Endothelial cell of umbilical vein (primary cell): ENCODE data around the gene SHKBP1. TPM values are rescaled to one million over a fixed set of nuclear protein-coding genes. Genes with fewer than 3 reads are reported as not detected.

Experiments used
- BruUV-seq: library from RNA; stranded (reverse); fragments of 400-500 nt; replicated peaks from 2 replicates; lab custom pipeline; 2021; lab: Mats Ljungman, UMichigan
- CTCF ChIA-PET: fragments of 300-600, 350-600 bp; sonication (Branson Sonifier 250); formaldehyde crosslinking; loops from one replicate; lab custom pipeline; 2021; ENCODE audit warnings: antibody characterized with exemption, inconsistent platforms; lab: Charles Lee
- POLR2A ChIA-PET: fragments of 300-600, 350-600 bp; sonication (Branson Sonifier 250); formaldehyde crosslinking; loops from one replicate; lab custom pipeline; 2021; ENCODE audit warnings: antibody characterized with exemption, inconsistent platforms; lab: Charles Lee
- DNase-seq: peaks from one replicate; pipeline ENCODE4 v3.0.0-alpha.2; 2011; ENCODE audit warnings: low read depth, low spot score
- FAIRE-seq: peaks from 2 replicates; lab custom pipeline; 2011; peaks lifted over from hg19 to GRCh38; lab: Jason Lieb, UNC
- H2AFZ ChIP-seq: 2 replicates; pipeline ENCODE4 v1.6.0; 2012; ENCODE audit warnings: low read depth, low read length, control low read depth, inconsistent platforms
- H3K27ac ChIP-seq: 2 replicates; pipeline ENCODE4 v1.5.1; 2011; ENCODE audit warnings: low read depth, mild to moderate bottlenecking, control low read depth, low read length, moderate library complexity; ENCODE audit not compliant: insufficient read depth
- H3K27me3 ChIP-seq, 2 experiments: 2 replicates each; pipeline versions ENCODE4 v1.6.0 to v1.6.1; 2011; ENCODE audit warnings: low read length in 2 of 2, mixed read lengths in 1 of 2; ENCODE audit not compliant: control insufficient read depth in 2 of 2, insufficient read depth in 2 of 2
- H3K36me3 ChIP-seq, 2 experiments: 2 replicates in 1 of 2; 3 replicates in 1 of 2; pipeline ENCODE4 v1.5.1; 2011; ENCODE audit warnings: low read length in 2 of 2, mild to moderate bottlenecking in 1 of 2, moderate library complexity in 1 of 2; ENCODE audit not compliant: control insufficient read depth in 2 of 2, insufficient read depth in 2 of 2; ENCODE audit errors: extremely low read depth in 1 of 2
- H3K4me1 ChIP-seq: 3 replicates; pipeline ENCODE4 v1.5.1; 2011; ENCODE audit warnings: mild to moderate bottlenecking, low read length; ENCODE audit not compliant: control insufficient read depth, insufficient read depth; ENCODE audit errors: extremely low read depth
- H3K4me2 ChIP-seq: 2 replicates; pipeline ENCODE4 v1.6.1; 2011; ENCODE audit warnings: low read length, control low read depth, mixed read lengths; ENCODE audit not compliant: insufficient read depth
- H3K4me3 ChIP-seq, 3 experiments: fragments of 200-600 bp in 1 of 3; sonication (generic), shearing (Covaris generic) in 1 of 3; replicated peaks in 1 of 3; 2 replicates each; pipeline ENCODE4 v1.5.1; 2011 to 2016; ENCODE audit warnings: control low read depth in 3 of 3, low read length in 3 of 3, mild to moderate bottlenecking in 2 of 3, inconsistent platforms in 1 of 3, low read depth in 1 of 3, moderate library complexity in 1 of 3; ENCODE audit not compliant: insufficient read depth in 1 of 3
- H3K79me2 ChIP-seq: 2 replicates; pipeline ENCODE4 v1.6.0; 2012; ENCODE audit warnings: low read length, inconsistent platforms; ENCODE audit not compliant: control insufficient read depth, insufficient read depth
- H3K9ac ChIP-seq: replicated peaks from 2 replicates; pipeline ENCODE3; 2011; ENCODE audit warnings: low read length, control low read depth; ENCODE audit not compliant: insufficient read depth; ENCODE audit errors: extremely low read depth
- H3K9me1 ChIP-seq: replicated peaks from 3 replicates; pipeline ENCODE4 v1.6.0; 2011; ENCODE audit warnings: mild to moderate bottlenecking, low read length; ENCODE audit not compliant: control insufficient read depth, insufficient read depth; ENCODE audit errors: extremely low read depth
- H3K9me3 ChIP-seq: replicated peaks from 2 replicates; pipeline ENCODE4 v1.5.1; 2012; ENCODE audit warnings: low read length, inconsistent platforms; ENCODE audit not compliant: control insufficient read depth, insufficient read depth
- H4K20me1 ChIP-seq: replicated peaks from 2 replicates; pipeline ENCODE3; 2011; ENCODE audit warnings: mild to moderate bottlenecking, low read length; ENCODE audit not compliant: control insufficient read depth, insufficient read depth; ENCODE audit errors: extremely low read depth
- EZH2 ChIP-seq: IDR thresholded peaks from 2 replicates; pipeline ENCODE4 v1.6.1; 2012; ENCODE audit warnings: borderline replicate concordance, low read depth, mild to moderate bottlenecking, moderate library complexity, low read length, inconsistent platforms; ENCODE audit not compliant: severe bottlenecking
- FOS ChIP-seq: IDR thresholded peaks from 2 replicates; pipeline ENCODE4 v1.6.1; 2011; ENCODE audit warnings: mild to moderate bottlenecking, low read length, moderate library complexity, borderline replicate concordance; ENCODE audit not compliant: insufficient read depth
- GATA2 ChIP-seq: IDR thresholded peaks from 2 replicates; pipeline ENCODE4 v1.7.0; 2011; ENCODE audit warnings: low read depth, mild to moderate bottlenecking, moderate library complexity, mixed read lengths, low read length; ENCODE audit not compliant: insufficient read length, insufficient read depth
- JUN ChIP-seq: IDR thresholded peaks from 2 replicates; pipeline ENCODE4 v1.6.1; 2011; ENCODE audit warnings: borderline replicate concordance, low read depth; ENCODE audit not compliant: insufficient read length, insufficient read depth
- MYC ChIP-seq: IDR thresholded peaks from one replicate; pipeline ENCODE4 v1.6.1; 2011; ENCODE audit warnings: mild to moderate bottlenecking, low read depth, low read length
- POLR2A ChIP-seq: IDR thresholded peaks from 2 replicates; pipeline ENCODE4 v1.6.1; 2012; ENCODE audit warnings: low read depth, mild to moderate bottlenecking, control low read depth, low read length
- POLR2AphosphoS5 ChIP-seq: IDR thresholded peaks from 2 replicates; pipeline ENCODE4 v1.6.1; 2012; ENCODE audit warnings: low read depth, mild to moderate bottlenecking, control low read depth, low read length, moderate library complexity; ENCODE audit not compliant: insufficient read depth
- dilution Hi-C: fragments of 300-500 bp; cut with MboI; formaldehyde crosslinking; loops from one replicate; pipeline ENCODE4 v1.15.0; 2019; ENCODE audit warnings: low sequenced_read_pairs; ENCODE audit not compliant: extremely low pct_ligation_motif_present
- intact Hi-C: fragments of 100-400 bp; cut with micrococcal nuclease; formaldehyde crosslinking; loops from one replicate; pipeline ENCODE4 v1.10.0; 2022
- polyA plus RNA-seq, 4 experiments: library from polyadenylated mRNA; depleted of rRNA in 3 of 4; stranded (reverse) in 3 of 4; unstranded in 1 of 4; fragments of >200 nt; gene quantifications; 2 replicates each; pipeline versions ENCODE4 v1.2.1 to v1.2.3, GENCODE V29; 2011 to 2012; ENCODE audit warnings: missing spikeins in 1 of 4
- total RNA-seq: library from RNA; stranded (reverse); gene quantifications from 2 replicates; pipeline ENCODE4 v1.2.3, GENCODE V29; 2021
- TF ChIP-seq, protein P1 (sequence below), 2 donors: IDR thresholded peaks; 1 replicate in 1 of 2; 2 replicates in 1 of 2; pipeline ENCODE4 v1.5.1; 2011; ENCODE audit warnings: low read length in 2 of 2, mild to moderate bottlenecking in 2 of 2, moderate library complexity in 2 of 2, control low read depth in 1 of 2, inconsistent platforms in 1 of 2, low read depth in 1 of 2; ENCODE audit not compliant: insufficient read depth in 1 of 2; ENCODE audit errors: extremely low read depth in 1 of 2
- TF ChIP-seq, protein P2 (sequence below): IDR thresholded peaks from 2 replicates; pipeline ENCODE4 v1.6.1; 2011; ENCODE audit not compliant: insufficient read depth, insufficient read length

The SHKBP1 gene
- total and polyA plus RNA-seq, 2 donors (not counting 3 experiments of a cell fraction or from before 2014, with no cell fraction given) = 106 to 113 TPM

GRCh38 chr19:40578442-40578908 is 1.8 kb downstream of the SHKBP1 start:
- Histone ChIP-seq H3K4me2 (no peak overlapping the region), H2AFZ (no peak overlapping the region), H3K36me3 (peaks cover 6 to 13% of the 10 kb centered on the region in 2 experiments), H3K9me1 (no peaks in the 10 kb centered on the region), H3K4me1 (peaks cover 9% of the 10 kb centered on the region), H4K20me1 (no peaks in the 10 kb centered on the region), H3K9ac (no peak overlapping the region), H3K27ac (no peak overlapping the region), H3K79me2 (peaks cover 2% of the 10 kb centered on the region), H3K9me3 (no peaks in the 10 kb centered on the region), H3K4me3 (no peak overlapping the region), H3K27me3 (no peaks in the 10 kb centered on the region)
- FAIRE-seq (peak; percentile 82), DNase-seq (peak; percentile 28)
- no TSS peak for BruUV-seq
- no peak for TF ChIP-seq POLR2AphosphoS5
- TF ChIP-seq POLR2A = no peak
- no peak for TF ChIP-seq MYC
- TF ChIP-seq, protein P1, sequence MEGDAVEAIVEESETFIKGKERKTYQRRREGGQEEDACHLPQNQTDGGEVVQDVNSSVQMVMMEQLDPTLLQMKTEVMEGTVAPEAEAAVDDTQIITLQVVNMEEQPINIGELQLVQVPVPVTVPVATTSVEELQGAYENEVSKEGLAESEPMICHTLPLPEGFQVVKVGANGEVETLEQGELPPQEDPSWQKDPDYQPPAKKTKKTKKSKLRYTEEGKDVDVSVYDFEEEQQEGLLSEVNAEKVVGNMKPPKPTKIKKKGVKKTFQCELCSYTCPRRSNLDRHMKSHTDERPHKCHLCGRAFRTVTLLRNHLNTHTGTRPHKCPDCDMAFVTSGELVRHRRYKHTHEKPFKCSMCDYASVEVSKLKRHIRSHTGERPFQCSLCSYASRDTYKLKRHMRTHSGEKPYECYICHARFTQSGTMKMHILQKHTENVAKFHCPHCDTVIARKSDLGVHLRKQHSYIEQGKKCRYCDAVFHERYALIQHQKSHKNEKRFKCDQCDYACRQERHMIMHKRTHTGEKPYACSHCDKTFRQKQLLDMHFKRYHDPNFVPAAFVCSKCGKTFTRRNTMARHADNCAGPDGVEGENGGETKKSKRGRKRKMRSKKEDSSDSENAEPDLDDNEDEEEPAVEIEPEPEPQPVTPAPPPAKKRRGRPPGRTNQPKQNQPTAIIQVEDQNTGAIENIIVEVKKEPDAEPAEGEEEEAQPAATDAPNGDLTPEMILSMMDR (IDR thresholded peaks at IDR 0.05; ENCODE audit: extremely low read depth in 1 of 2, insufficient read depth in 1 of 2, low read depth in 1 of 2, low read length in 2 of 2) = no peak
- TF ChIP-seq, protein P2, sequence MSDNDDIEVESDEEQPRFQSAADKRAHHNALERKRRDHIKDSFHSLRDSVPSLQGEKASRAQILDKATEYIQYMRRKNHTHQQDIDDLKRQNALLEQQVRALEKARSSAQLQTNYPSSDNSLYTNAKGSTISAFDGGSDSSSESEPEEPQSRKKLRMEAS = no peak
- TF ChIP-seq EZH2 = no peak
- TF ChIP-seq FOS = no peak
- TF ChIP-seq JUN = no peak
- TF ChIP-seq GATA2 = no peak
- POLR2A ChIA-PET = no interaction called here
- intact Hi-C loops = no loop called here
- CTCF ChIA-PET = interaction anchor here (0.7 to 1.2 kb wide), 2 partner anchors 24 to 56 kb away, joined by 3 read pairs; no protein-coding TSS in a partner anchor
- dilution Hi-C loops = no loop called here
